ENCODE results near the gene HPDL. TPM values are rescaled to one million over a fixed set of nuclear protein-coding genes. Genes with fewer than 3 reads are reported as not detected.
A peak's percentile ranks its signal among the peaks of the same experiment; 100 is the strongest.

HPDL gene
- total RNA-seq, 2 donors from 2014 or later: not detected

- no peak for DNase-seq (ENCODE audit: low spot score)
- no peak for TF ChIP-seq CTCF (IDR thresholded peaks at IDR 0.05)
- Histone ChIP-seq H3K4me1 (ENCODE audit: control insufficient read depth in 1 of 2, low read depth in 2 of 2) (peaks cover 13 to 30% of the 10 kb centered on the region in 2 donors), H3K4me3 (no peak overlapping the region), H3K27me3 (replicated peaks; ENCODE audit: insufficient read depth) (no peaks in the 10 kb centered on the region), H3K27ac (no peak overlapping the region), H3K9me3 (no peaks in the 10 kb centered on the region), H3K36me3 (peaks cover 25% of the 10 kb centered on the region)
- ATAC-seq (ENCODE audit: insufficient number of reproducible peaks, low FRiP score, low read depth): no peak
Measured at GRCh38 chr1:45337630-45338325, 11.1 kb downstream of the HPDL start.

GRCh38 chr1:45339789-45340558 is 13.3 kb downstream of the HPDL start, which contains the start of the genes MUTYH and TOE1:
Gene MUTYH (minus strand): TSS chr1:45340440. CDS start chr1:45334505, 5,935 bp downstream.
Gene TOE1 (plus strand): TSS chr1:45340170. CDS start chr1:45340253, 83 bp downstream.
- DNase-seq (ENCODE audit: low spot score) (peak; percentile 57), ATAC-seq (ENCODE audit: insufficient number of reproducible peaks, low FRiP score, low read depth) (peak; percentile 62)
- Histone ChIP-seq H3K27me3 (replicated peaks; ENCODE audit: insufficient read depth) (no peaks in the 10 kb centered on the region), H3K4me1 (ENCODE audit: control insufficient read depth in 1 of 2, low read depth in 2 of 2) (peaks cover 13 to 30% of the 10 kb centered on the region in 2 donors), H3K27ac (peak within 1 kb of the TSS; percentile 98 to 100), H3K9me3 (no peaks in the 10 kb centered on the region), H3K36me3 (peaks cover 24% of the 10 kb centered on the region), H3K4me3 (peak within 1 kb of the TSS; percentile 94)
- TF ChIP-seq CTCF (IDR thresholded peaks at IDR 0.05): no peak

GRCh38 chr1:45340816-45341466 is 14.2 kb downstream of the HPDL start:
- no peak for DNase-seq (ENCODE audit: low spot score)

GRCh38 chr1:45344499-45344898 is 17.8 kb downstream of the HPDL start:
- ATAC-seq (ENCODE audit: insufficient number of reproducible peaks, low FRiP score, low read depth) (no peak), DNase-seq (ENCODE audit: low spot score) (no peak)
- Histone ChIP-seq H3K27ac (no peak overlapping the region), H3K4me1 (ENCODE audit: control insufficient read depth in 1 of 2, low read depth in 2 of 2) (peaks cover 22 to 38% of the 10 kb centered on the region in 2 donors), H3K36me3 (peaks cover 24% of the 10 kb centered on the region), H3K4me3 (no peak overlapping the region), H3K9me3 (no peaks in the 10 kb centered on the region), H3K27me3 (replicated peaks; ENCODE audit: insufficient read depth) (no peaks in the 10 kb centered on the region)
- no peak for TF ChIP-seq CTCF (IDR thresholded peaks at IDR 0.05)

More at GRCh38 chr1:45340816-45341466, 14.2 kb downstream of the HPDL start:
- Histone ChIP-seq H3K27ac (peak overlapping the region; percentile 98 to 100), H3K36me3 (peaks cover 24% of the 10 kb centered on the region), H3K27me3 (replicated peaks; ENCODE audit: insufficient read depth) (no peaks in the 10 kb centered on the region), H3K4me3 (peak overlapping the region; percentile 94), H3K9me3 (no peaks in the 10 kb centered on the region), H3K4me1 (ENCODE audit: control insufficient read depth in 1 of 2, low read depth in 2 of 2) (peaks cover 13 to 30% of the 10 kb centered on the region in 2 donors)
- TF ChIP-seq CTCF (IDR thresholded peaks at IDR 0.05): no peak
- ATAC-seq (ENCODE audit: insufficient number of reproducible peaks, low FRiP score, low read depth): peak; percentile 16

GRCh38 chr1:45345014-45345413 is 18.3 kb downstream of the HPDL start:
- ATAC-seq (ENCODE audit: insufficient number of reproducible peaks, low FRiP score, low read depth) (no peak), DNase-seq (ENCODE audit: low spot score) (no peak)
- H3K27me3 ChIP-seq (replicated peaks; ENCODE audit: insufficient read depth): no peaks in the 10 kb centered on the region
- no peak for TF ChIP-seq CTCF (IDR thresholded peaks at IDR 0.05)
- no peaks in the 10 kb centered on the region for H3K9me3 ChIP-seq
- H3K36me3 ChIP-seq: peaks cover 24% of the 10 kb centered on the region
- no peak overlapping the region for H3K4me3 ChIP-seq
- no peak overlapping the region for H3K27ac ChIP-seq
- peaks cover 22 to 39% of the 10 kb centered on the region in 2 donors for H3K4me1 ChIP-seq (ENCODE audit: control insufficient read depth in 1 of 2, low read depth in 2 of 2)
